Suprapubic skin (tissue), 4 donors: Measurements from ENCODE around the gene GDPD5.

Experiments used
- CTCF ChIP-seq, 2 donors: fragments of 200-600 bp in 1 of 2; fragments of 450-650 bp in 1 of 2; sonication (generic) in 1 of 2; IDR thresholded peaks; one replicate each; pipeline ENCODE4 v1.5.1; 2016 to 2019; ENCODE audit warnings: antibody characterized with exemption in 2 of 2, mild to moderate bottlenecking in 1 of 2, moderate library complexity in 1 of 2
- EP300 ChIP-seq: sonication (generic); formaldehyde crosslinking; IDR thresholded peaks from one replicate; pipeline ENCODE4 v1.6.1; 2017; ENCODE audit warnings: antibody characterized with exemption
- POLR2A ChIP-seq, 2 donors: fragments of 450-650 bp; IDR thresholded peaks; one replicate each; pipeline ENCODE4 v1.6.1; 2017; ENCODE audit warnings: antibody characterized with exemption in 2 of 2, mild to moderate bottlenecking in 2 of 2, moderate library complexity in 2 of 2
- POLR2AphosphoS5 ChIP-seq, 3 donors: sonication (generic); formaldehyde crosslinking; IDR thresholded peaks; one replicate each; pipeline ENCODE4 v1.6.1; 2017; ENCODE audit warnings: antibody characterized with exemption in 3 of 3

GRCh38 chr11:75514596-75514995 lies 11.1 kb downstream of the GDPD5 start:
- TF ChIP-seq EP300, result no peak
- no peak for TF ChIP-seq POLR2AphosphoS5 (IDR thresholded peaks at IDR 0.05)
- no peak for TF ChIP-seq CTCF (IDR thresholded peaks at IDR 0.05)
- no peak for TF ChIP-seq POLR2A (IDR thresholded peaks at IDR 0.05)
